ENCODE data around the gene KBTBD7.

- TF ChIP-seq EZH2phosphoT487 (IDR thresholded peaks at IDR 0.05; ENCODE audit: borderline replicate concordance, low read length), result no peak
- TF ChIP-seq, protein P1, sequence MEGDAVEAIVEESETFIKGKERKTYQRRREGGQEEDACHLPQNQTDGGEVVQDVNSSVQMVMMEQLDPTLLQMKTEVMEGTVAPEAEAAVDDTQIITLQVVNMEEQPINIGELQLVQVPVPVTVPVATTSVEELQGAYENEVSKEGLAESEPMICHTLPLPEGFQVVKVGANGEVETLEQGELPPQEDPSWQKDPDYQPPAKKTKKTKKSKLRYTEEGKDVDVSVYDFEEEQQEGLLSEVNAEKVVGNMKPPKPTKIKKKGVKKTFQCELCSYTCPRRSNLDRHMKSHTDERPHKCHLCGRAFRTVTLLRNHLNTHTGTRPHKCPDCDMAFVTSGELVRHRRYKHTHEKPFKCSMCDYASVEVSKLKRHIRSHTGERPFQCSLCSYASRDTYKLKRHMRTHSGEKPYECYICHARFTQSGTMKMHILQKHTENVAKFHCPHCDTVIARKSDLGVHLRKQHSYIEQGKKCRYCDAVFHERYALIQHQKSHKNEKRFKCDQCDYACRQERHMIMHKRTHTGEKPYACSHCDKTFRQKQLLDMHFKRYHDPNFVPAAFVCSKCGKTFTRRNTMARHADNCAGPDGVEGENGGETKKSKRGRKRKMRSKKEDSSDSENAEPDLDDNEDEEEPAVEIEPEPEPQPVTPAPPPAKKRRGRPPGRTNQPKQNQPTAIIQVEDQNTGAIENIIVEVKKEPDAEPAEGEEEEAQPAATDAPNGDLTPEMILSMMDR (IDR thresholded peaks at IDR 0.05; ENCODE audit: low read depth, low read length, poor library complexity, severe bottlenecking), result no peak
Observed at GRCh38 chr13:41211062-41211461, 16.7 kb upstream of the KBTBD7 start.
